GM12878 (cell line): ENCODE results near the gene AP3D1. TPM values are rescaled to one million over a fixed set of nuclear protein-coding genes. Genes with fewer than 3 reads are reported as not detected.

ENCODE experiments used
- CBFB ChIP-seq: IDR thresholded peaks from 2 replicates; pipeline ENCODE4 v1.6.1; 2016; ENCODE audit warnings: antibody characterized with exemption, low read depth
- CBX3 ChIP-seq: fragments of 200-600 bp; sonication (generic); IDR thresholded peaks from 2 replicates; pipeline ENCODE4 v1.6.1; 2016; ENCODE audit warnings: low read depth, borderline replicate concordance
- ESRRA ChIP-seq: IDR thresholded peaks from 2 replicates; pipeline ENCODE4 v1.6.1; 2012; ENCODE audit warnings: mild to moderate bottlenecking, low read length, improper control_type of control experiment
- MTA2 ChIP-seq: fragments of 450-650 bp; IDR thresholded peaks from 2 replicates; pipeline ENCODE4 v1.6.1; 2016; ENCODE audit warnings: low read depth, mild to moderate bottlenecking, moderate library complexity
- MXI1 ChIP-seq: fragments of 150-350 bp; IDR thresholded peaks from 2 replicates; pipeline ENCODE4 v1.6.1; 2011; ENCODE audit warnings: low read depth, mild to moderate bottlenecking, inconsistent platforms, low read length, improper control_type of control experiment
- MYB ChIP-seq: fragments of 150-350 bp; IDR thresholded peaks from 2 replicates; pipeline ENCODE4 v1.6.1; 2014; ENCODE audit warnings: mild to moderate bottlenecking, low read depth, low read length, borderline replicate concordance
- NR2F1 ChIP-seq: fragments of 450-650 bp; conservative IDR thresholded peaks from 2 replicates; pipeline ENCODE4 v1.6.1; 2017; ENCODE audit warnings: mild to moderate bottlenecking
- POLR2A ChIP-seq: IDR thresholded peaks from 2 replicates; pipeline ENCODE4 v1.6.1; 2011; ENCODE audit warnings: low read depth, mild to moderate bottlenecking, low read length
- POLR2AphosphoS5 ChIP-seq: IDR thresholded peaks from 2 replicates; pipeline ENCODE4 v1.6.1; 2011; ENCODE audit warnings: mild to moderate bottlenecking, low read length, inconsistent platforms
- POU2F2 ChIP-seq: IDR thresholded peaks from 3 replicates; pipeline ENCODE4 v1.6.1; 2011; ENCODE audit warnings: low read depth, mild to moderate bottlenecking, low read length, borderline replicate concordance
- RCOR1 ChIP-seq: conservative IDR thresholded peaks from 2 replicates; pipeline ENCODE4 v1.6.1; 2012; ENCODE audit warnings: low read depth, low read length, improper control_type of control experiment
- SMAD1 ChIP-seq: fragments of 450-650 bp; IDR thresholded peaks from 2 replicates; pipeline ENCODE4 v1.6.1; 2018; ENCODE audit warnings: mild to moderate bottlenecking, low read depth; ENCODE audit not compliant: partially characterized antibody
- SRF ChIP-seq, 2 experiments: IDR thresholded peaks; 2 replicates each; pipeline ENCODE4 v1.6.1; 2011; ENCODE audit warnings: low read depth in 2 of 2, low read length in 2 of 2, mild to moderate bottlenecking in 1 of 2, moderate library complexity in 1 of 2
- YBX1 ChIP-seq: fragments of 450-650 bp; IDR thresholded peaks from 2 replicates; pipeline ENCODE4 v1.6.1; 2016; ENCODE audit warnings: antibody characterized with exemption
- ZBED1 ChIP-seq: IDR thresholded peaks from 2 replicates; pipeline ENCODE4 v1.6.1; 2016; ENCODE audit warnings: borderline replicate concordance
- ZNF207 ChIP-seq: fragments of 450-650 bp; IDR thresholded peaks from 2 replicates; pipeline ENCODE4 v1.6.1; 2014; ENCODE audit warnings: antibody characterized with exemption, mild to moderate bottlenecking, borderline replicate concordance
- ZNF217 ChIP-seq: fragments of 450-650 bp; IDR thresholded peaks from 2 replicates; pipeline ENCODE4 v1.6.1; 2017; ENCODE audit warnings: antibody characterized with exemption, mild to moderate bottlenecking
- polyA plus RNA-seq, 11 experiments: library from polyadenylated mRNA; depleted of rRNA in 4 of 11; unstranded in 6 of 11; stranded (reverse) in 5 of 11; fragments of >200 nt; fragmentation: Nextera tagmentation in 4 of 11; fragmentation: Illumina TruSeq in 1 of 11; extraction: Ambion mirVana in 4 of 11; extraction: Trizol in 1 of 11; gene quantifications; 1 replicate in 1 of 11; 2 replicates in 10 of 11; pipeline versions ENCODE4 v1.2.1 to v1.2.3, GENCODE V29; 2011 to 2016; ENCODE audit warnings: inconsistent platforms in 2 of 11, missing spikeins in 2 of 11, low read depth in 1 of 11
- total RNA-seq, 4 experiments: library from RNA; depleted of rRNA in 3 of 4; stranded (reverse); fragments of >200 nt in 3 of 4; fragmentation: Illumina TruSeq in 1 of 4; extraction: Trizol in 1 of 4; gene quantifications; 2 replicates each; pipeline versions ENCODE4 v1.2.1 to v1.2.3, GENCODE V29; 2013 to 2021
- TF ChIP-seq, protein P1 (sequence below): IDR thresholded peaks from 2 replicates; pipeline ENCODE4 v1.6.1; 2011; ENCODE audit warnings: mild to moderate bottlenecking, low read depth, low read length, moderate library complexity; ENCODE audit not compliant: insufficient replicate concordance
- TF ChIP-seq, protein P2 (sequence below): IDR thresholded peaks from 2 replicates; pipeline ENCODE4 v1.6.1; 2012; ENCODE audit warnings: improper control_type of control experiment, low read depth, low read length; ENCODE audit not compliant: insufficient replicate concordance
- TF ChIP-seq, protein P3 (sequence below): fragments of 450-650 bp; IDR thresholded peaks from 2 replicates; pipeline ENCODE4 v1.6.1; 2016; ENCODE audit warnings: mild to moderate bottlenecking
- TF ChIP-seq, protein P4 (sequence below): fragments of 450-650 bp; conservative IDR thresholded peaks from 2 replicates; pipeline ENCODE4 v1.6.1; 2017; ENCODE audit warnings: mild to moderate bottlenecking, moderate library complexity

The AP3D1 gene
- total and polyA plus RNA-seq, 10 of the 15 experiments (the other 5 are each of a cell fraction or from before 2014, with no cell fraction given) = 1.5 to 108 (median 59.1) TPM

DNA sequence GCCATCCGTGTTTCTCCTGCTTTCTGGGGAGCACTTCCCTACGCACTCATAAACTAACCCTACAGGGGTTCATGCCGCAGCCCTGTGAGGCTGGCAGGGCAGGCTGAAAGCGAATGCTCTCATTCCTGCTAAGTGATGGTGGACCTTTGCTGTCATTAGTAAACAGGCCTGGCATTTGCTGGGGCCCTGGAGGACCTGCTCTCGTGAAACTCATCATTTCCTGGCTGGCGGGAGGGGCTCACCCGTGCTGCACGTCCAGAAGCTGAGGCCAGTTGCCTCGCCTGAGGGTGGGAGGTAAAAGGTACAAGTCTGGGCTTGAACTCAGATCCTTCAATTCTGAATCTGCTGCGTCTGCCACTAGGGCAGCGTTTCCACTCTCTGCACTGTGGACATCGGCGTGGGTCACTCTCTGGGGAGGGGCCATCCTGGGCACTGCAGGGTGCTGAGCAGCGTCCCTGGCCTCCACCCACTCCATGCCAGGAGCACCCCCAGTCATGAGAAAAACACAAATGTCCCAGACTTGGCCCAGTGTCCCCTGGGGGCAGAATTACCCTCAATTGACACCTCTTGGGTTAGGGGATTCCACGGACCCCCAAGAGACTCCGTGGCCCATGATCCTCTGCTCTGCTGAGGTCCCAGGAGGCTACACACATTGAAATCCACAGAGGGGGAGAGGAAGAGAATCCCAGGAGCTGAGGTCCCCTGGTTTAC is 62.2 kb downstream of the AP3D1 start (continued):
- no peak for TF ChIP-seq RCOR1
- no peak for TF ChIP-seq MYB
- peak; percentile 36; the same call in 1 of the 3 replicates for TF ChIP-seq POU2F2
- peak; percentile 57; the same call in 1 of the 2 replicates for TF ChIP-seq ZBED1
- TF ChIP-seq, protein P1, sequence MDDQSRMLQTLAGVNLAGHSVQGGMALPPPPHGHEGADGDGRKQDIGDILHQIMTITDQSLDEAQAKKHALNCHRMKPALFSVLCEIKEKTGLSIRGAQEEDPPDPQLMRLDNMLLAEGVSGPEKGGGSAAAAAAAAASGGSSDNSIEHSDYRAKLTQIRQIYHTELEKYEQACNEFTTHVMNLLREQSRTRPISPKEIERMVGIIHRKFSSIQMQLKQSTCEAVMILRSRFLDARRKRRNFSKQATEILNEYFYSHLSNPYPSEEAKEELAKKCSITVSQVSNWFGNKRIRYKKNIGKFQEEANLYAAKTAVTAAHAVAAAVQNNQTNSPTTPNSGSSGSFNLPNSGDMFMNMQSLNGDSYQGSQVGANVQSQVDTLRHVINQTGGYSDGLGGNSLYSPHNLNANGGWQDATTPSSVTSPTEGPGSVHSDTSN = no peak
- 0 out of 2 replicates have a peak, but pooled peaks have one; percentile 24 for TF ChIP-seq MXI1
- TF ChIP-seq SMAD1 = peak; percentile 69
- no peak for TF ChIP-seq CBX3
- peak; percentile 66 for TF ChIP-seq POLR2A
- no peak for TF ChIP-seq SRF (IDR thresholded peaks at IDR 0.05; ENCODE audit: low read depth in 2 of 2, low read length in 2 of 2)
- TF ChIP-seq ESRRA = no peak
- TF ChIP-seq, protein P2, sequence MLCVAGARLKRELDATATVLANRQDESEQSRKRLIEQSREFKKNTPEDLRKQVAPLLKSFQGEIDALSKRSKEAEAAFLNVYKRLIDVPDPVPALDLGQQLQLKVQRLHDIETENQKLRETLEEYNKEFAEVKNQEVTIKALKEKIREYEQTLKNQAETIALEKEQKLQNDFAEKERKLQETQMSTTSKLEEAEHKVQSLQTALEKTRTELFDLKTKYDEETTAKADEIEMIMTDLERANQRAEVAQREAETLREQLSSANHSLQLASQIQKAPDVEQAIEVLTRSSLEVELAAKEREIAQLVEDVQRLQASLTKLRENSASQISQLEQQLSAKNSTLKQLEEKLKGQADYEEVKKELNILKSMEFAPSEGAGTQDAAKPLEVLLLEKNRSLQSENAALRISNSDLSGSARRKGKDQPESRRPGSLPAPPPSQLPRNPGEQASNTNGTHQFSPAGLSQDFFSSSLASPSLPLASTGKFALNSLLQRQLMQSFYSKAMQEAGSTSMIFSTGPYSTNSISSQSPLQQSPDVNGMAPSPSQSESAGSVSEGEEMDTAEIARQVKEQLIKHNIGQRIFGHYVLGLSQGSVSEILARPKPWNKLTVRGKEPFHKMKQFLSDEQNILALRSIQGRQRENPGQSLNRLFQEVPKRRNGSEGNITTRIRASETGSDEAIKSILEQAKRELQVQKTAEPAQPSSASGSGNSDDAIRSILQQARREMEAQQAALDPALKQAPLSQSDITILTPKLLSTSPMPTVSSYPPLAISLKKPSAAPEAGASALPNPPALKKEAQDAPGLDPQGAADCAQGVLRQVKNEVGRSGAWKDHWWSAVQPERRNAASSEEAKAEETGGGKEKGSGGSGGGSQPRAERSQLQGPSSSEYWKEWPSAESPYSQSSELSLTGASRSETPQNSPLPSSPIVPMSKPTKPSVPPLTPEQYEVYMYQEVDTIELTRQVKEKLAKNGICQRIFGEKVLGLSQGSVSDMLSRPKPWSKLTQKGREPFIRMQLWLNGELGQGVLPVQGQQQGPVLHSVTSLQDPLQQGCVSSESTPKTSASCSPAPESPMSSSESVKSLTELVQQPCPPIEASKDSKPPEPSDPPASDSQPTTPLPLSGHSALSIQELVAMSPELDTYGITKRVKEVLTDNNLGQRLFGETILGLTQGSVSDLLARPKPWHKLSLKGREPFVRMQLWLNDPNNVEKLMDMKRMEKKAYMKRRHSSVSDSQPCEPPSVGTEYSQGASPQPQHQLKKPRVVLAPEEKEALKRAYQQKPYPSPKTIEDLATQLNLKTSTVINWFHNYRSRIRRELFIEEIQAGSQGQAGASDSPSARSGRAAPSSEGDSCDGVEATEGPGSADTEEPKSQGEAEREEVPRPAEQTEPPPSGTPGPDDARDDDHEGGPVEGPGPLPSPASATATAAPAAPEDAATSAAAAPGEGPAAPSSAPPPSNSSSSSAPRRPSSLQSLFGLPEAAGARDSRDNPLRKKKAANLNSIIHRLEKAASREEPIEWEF = peak; percentile 88
- TF ChIP-seq POLR2AphosphoS5 = peak; percentile 67; the same call in 1 of the 2 replicates
- TF ChIP-seq, protein P3, sequence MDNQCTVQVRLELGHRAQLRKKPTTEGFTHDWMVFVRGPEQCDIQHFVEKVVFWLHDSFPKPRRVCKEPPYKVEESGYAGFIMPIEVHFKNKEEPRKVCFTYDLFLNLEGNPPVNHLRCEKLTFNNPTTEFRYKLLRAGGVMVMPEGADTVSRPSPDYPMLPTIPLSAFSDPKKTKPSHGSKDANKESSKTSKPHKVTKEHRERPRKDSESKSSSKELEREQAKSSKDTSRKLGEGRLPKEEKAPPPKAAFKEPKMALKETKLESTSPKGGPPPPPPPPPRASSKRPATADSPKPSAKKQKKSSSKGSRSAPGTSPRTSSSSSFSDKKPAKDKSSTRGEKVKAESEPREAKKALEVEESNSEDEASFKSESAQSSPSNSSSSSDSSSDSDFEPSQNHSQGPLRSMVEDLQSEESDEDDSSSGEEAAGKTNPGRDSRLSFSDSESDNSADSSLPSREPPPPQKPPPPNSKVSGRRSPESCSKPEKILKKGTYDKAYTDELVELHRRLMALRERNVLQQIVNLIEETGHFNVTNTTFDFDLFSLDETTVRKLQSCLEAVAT = peak; percentile 10
- TF ChIP-seq NR2F1 = peak; percentile 61
- TF ChIP-seq, protein P4, sequence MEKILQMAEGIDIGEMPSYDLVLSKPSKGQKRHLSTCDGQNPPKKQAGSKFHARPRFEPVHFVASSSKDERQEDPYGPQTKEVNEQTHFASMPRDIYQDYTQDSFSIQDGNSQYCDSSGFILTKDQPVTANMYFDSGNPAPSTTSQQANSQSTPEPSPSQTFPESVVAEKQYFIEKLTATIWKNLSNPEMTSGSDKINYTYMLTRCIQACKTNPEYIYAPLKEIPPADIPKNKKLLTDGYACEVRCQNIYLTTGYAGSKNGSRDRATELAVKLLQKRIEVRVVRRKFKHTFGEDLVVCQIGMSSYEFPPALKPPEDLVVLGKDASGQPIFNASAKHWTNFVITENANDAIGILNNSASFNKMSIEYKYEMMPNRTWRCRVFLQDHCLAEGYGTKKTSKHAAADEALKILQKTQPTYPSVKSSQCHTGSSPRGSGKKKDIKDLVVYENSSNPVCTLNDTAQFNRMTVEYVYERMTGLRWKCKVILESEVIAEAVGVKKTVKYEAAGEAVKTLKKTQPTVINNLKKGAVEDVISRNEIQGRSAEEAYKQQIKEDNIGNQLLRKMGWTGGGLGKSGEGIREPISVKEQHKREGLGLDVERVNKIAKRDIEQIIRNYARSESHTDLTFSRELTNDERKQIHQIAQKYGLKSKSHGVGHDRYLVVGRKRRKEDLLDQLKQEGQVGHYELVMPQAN = 0 out of 2 replicates have a peak, but pooled peaks have one; percentile 38
- TF ChIP-seq CBFB = no peak
- TF ChIP-seq ZNF217 = peak; percentile 38; the same call in 1 of the 2 replicates
- TF ChIP-seq YBX1 = peak; percentile 84; the same call in 1 of the 2 replicates
- TF ChIP-seq ZNF207 = peak; percentile 37; the same call in 1 of the 2 replicates
- peak; percentile 58; the same call in 1 of the 2 replicates for TF ChIP-seq MTA2
